Panc1 (cell line): Measurements from ENCODE around the gene PAK6. TPM values are rescaled to one million over a fixed set of nuclear protein-coding genes. Genes with fewer than 3 reads are reported as not detected.

ENCODE experiments used
- ATAC-seq: fragments of 200-7000 bp; cut with Tn5 transposase; 2 replicates; pipeline ENCODE4 v1.9.1; 2020; ENCODE audit warnings: mild to moderate bottlenecking, moderate library complexity
- BruUV-seq: library from RNA; stranded (reverse); fragments of 400-500 nt; replicated peaks from 2 replicates; lab custom pipeline; 2021; lab: Mats Ljungman, UMichigan
- CTCF ChIA-PET: fragments of 300-600 bp; sonication (Branson Sonifier 250); formaldehyde crosslinking; loops from one replicate; lab custom pipeline; 2022; ENCODE audit warnings: antibody characterized with exemption; lab: Charles Lee
- POLR2A ChIA-PET: fragments of 300-600 bp; sonication (Branson Sonifier 250); formaldehyde crosslinking; loops from one replicate; lab custom pipeline; 2022; ENCODE audit warnings: antibody characterized with exemption; lab: Charles Lee
- DNase-seq: peaks from one replicate; pipeline ENCODE4 v3.0.0-alpha.2; 2010; ENCODE audit warnings: low read depth, low spot score
- H3K27ac ChIP-seq: 2 replicates; pipeline ENCODE4 v1.5.1; 2011; ENCODE audit warnings: mild to moderate bottlenecking, low read length, inconsistent platforms
- H3K27me3 ChIP-seq: fragments of 200-500 bp; sonication (Bioruptor generic); 2 replicates; pipeline ENCODE4 v1.6.0; 2014; ENCODE audit warnings: low read length, inconsistent platforms; ENCODE audit not compliant: control insufficient read depth, insufficient read depth
- H3K36me3 ChIP-seq: fragments of 200-500 bp; sonication (Bioruptor generic); 2 replicates; pipeline ENCODE4 v1.5.1; 2014; ENCODE audit warnings: inconsistent platforms, mild to moderate bottlenecking, low read length, moderate library complexity; ENCODE audit not compliant: control insufficient read depth, insufficient read depth
- H3K4me1 ChIP-seq: 2 replicates; pipeline ENCODE4 v1.5.1; 2011; ENCODE audit warnings: inconsistent platforms, mild to moderate bottlenecking, low read length, moderate library complexity; ENCODE audit not compliant: control insufficient read depth, insufficient read depth
- H3K4me3 ChIP-seq, 2 experiments: 2 replicates each; pipeline ENCODE4 v1.5.1; 2011 to 2012; ENCODE audit warnings: low read depth in 2 of 2, low read length in 2 of 2, mild to moderate bottlenecking in 2 of 2, inconsistent platforms in 1 of 2, moderate library complexity in 1 of 2
- H3K9me3 ChIP-seq: fragments of 200-500 bp; sonication (Bioruptor generic); 2 replicates; pipeline ENCODE4 v1.5.1; 2014; ENCODE audit warnings: low read depth, mild to moderate bottlenecking, inconsistent platforms, low read length, moderate library complexity; ENCODE audit not compliant: control insufficient read depth, insufficient read depth
- POLR2AphosphoS5 ChIP-seq: IDR thresholded peaks from 2 replicates; pipeline ENCODE4 v1.6.1; 2012; ENCODE audit warnings: mild to moderate bottlenecking, low read depth, low read length, moderate library complexity
- SIN3A ChIP-seq: IDR thresholded peaks from 2 replicates; pipeline ENCODE4 v1.6.1; 2012; ENCODE audit warnings: low read depth, mild to moderate bottlenecking, low read length, moderate library complexity, borderline replicate concordance; ENCODE audit not compliant: insufficient read depth
- TCF7L2 ChIP-seq: IDR thresholded peaks from 2 replicates; pipeline ENCODE4 v1.6.1; 2011; ENCODE audit warnings: mild to moderate bottlenecking, low read depth, low read length, inconsistent platforms
- in situ Hi-C: cut with HindIII; loops from 2 replicates; pipeline ENCODE4 v1.10.0; 2016; ENCODE audit warnings: low sequenced_read_pairs, low pct_unique_long_range_greater_than_20kb
- intact Hi-C: fragments of 100-400 bp; cut with micrococcal nuclease; formaldehyde crosslinking; loops from one replicate; pipeline ENCODE4 v1.10.0; 2022; ENCODE audit not compliant: unreplicated experiment
- total RNA-seq: library from RNA; stranded (reverse); gene quantifications from one replicate; pipeline ENCODE4 v1.2.1, GENCODE V29; 2021; ENCODE audit not compliant: unreplicated experiment
- TF ChIP-seq, protein P1 (sequence below): fragments of 450-650 bp; IDR thresholded peaks from 2 replicates; pipeline ENCODE4 v1.5.1; 2017; ENCODE audit warnings: mild to moderate bottlenecking
- TF ChIP-seq, protein P2 (sequence below), 2 experiments: IDR thresholded peaks; 2 replicates each; pipeline ENCODE4 v1.6.1; 2011 to 2012; ENCODE audit warnings: low read depth in 2 of 2, control low read depth in 1 of 2, low read length in 1 of 2, mild to moderate bottlenecking in 1 of 2, moderate library complexity in 1 of 2; ENCODE audit not compliant: insufficient read depth in 1 of 2

PAK6 gene
- total RNA-seq, 1 experiment from 2014 or later = 6.3 TPM

DNA sequence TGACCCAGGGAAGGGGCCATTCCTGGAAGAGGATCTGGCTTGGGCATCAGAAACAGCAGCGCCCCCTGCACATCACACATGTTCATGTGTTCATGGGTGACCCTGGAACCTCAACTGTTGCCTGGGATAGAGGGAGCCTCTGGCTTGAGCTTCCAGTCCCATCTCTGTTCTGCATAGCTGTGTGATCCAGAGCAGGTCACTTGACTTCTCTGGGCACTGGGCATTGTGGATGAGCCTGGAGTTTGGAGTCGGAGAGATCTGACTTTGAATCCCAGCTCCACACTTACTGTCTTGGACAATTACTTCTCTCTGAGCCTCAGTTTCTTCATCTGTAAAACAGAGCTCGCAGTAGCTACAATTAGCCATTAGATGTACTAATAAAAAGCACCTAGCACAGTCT, 15.6 kb downstream of the PAK6 start:
- TF ChIP-seq, protein P1, sequence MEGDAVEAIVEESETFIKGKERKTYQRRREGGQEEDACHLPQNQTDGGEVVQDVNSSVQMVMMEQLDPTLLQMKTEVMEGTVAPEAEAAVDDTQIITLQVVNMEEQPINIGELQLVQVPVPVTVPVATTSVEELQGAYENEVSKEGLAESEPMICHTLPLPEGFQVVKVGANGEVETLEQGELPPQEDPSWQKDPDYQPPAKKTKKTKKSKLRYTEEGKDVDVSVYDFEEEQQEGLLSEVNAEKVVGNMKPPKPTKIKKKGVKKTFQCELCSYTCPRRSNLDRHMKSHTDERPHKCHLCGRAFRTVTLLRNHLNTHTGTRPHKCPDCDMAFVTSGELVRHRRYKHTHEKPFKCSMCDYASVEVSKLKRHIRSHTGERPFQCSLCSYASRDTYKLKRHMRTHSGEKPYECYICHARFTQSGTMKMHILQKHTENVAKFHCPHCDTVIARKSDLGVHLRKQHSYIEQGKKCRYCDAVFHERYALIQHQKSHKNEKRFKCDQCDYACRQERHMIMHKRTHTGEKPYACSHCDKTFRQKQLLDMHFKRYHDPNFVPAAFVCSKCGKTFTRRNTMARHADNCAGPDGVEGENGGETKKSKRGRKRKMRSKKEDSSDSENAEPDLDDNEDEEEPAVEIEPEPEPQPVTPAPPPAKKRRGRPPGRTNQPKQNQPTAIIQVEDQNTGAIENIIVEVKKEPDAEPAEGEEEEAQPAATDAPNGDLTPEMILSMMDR = no peak
- TF ChIP-seq, protein P2, sequence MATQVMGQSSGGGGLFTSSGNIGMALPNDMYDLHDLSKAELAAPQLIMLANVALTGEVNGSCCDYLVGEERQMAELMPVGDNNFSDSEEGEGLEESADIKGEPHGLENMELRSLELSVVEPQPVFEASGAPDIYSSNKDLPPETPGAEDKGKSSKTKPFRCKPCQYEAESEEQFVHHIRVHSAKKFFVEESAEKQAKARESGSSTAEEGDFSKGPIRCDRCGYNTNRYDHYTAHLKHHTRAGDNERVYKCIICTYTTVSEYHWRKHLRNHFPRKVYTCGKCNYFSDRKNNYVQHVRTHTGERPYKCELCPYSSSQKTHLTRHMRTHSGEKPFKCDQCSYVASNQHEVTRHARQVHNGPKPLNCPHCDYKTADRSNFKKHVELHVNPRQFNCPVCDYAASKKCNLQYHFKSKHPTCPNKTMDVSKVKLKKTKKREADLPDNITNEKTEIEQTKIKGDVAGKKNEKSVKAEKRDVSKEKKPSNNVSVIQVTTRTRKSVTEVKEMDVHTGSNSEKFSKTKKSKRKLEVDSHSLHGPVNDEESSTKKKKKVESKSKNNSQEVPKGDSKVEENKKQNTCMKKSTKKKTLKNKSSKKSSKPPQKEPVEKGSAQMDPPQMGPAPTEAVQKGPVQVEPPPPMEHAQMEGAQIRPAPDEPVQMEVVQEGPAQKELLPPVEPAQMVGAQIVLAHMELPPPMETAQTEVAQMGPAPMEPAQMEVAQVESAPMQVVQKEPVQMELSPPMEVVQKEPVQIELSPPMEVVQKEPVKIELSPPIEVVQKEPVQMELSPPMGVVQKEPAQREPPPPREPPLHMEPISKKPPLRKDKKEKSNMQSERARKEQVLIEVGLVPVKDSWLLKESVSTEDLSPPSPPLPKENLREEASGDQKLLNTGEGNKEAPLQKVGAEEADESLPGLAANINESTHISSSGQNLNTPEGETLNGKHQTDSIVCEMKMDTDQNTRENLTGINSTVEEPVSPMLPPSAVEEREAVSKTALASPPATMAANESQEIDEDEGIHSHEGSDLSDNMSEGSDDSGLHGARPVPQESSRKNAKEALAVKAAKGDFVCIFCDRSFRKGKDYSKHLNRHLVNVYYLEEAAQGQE (IDR thresholded peaks at IDR 0.05; ENCODE audit: insufficient read depth in 1 of 2, low read depth in 2 of 2, low read length in 1 of 2) = no peak
- TF ChIP-seq POLR2AphosphoS5 (no peak), SIN3A (no peak), TCF7L2 (no peak)
- Histone ChIP-seq H3K27me3 (no peaks in the 10 kb centered on the region; the same call in 1 of the 2 replicates), H3K27ac (no peak overlapping the region), H3K4me1 (peaks cover 31% of the 10 kb centered on the region), H3K9me3 (no peaks in the 10 kb centered on the region), H3K36me3 (no peaks in the 10 kb centered on the region; the same call in 1 of the 2 replicates), H3K4me3 (no peak overlapping the region)
- BruUV-seq = no TSS peak
- ChIA-PET CTCF (interaction anchor here (1.2 to 1.3 kb wide), 2 partner anchors 9 to 20 kb away, joined by 3 to 4 read pairs; no protein-coding TSS in a partner anchor), POLR2A (no interaction called here)
- no peak for ATAC-seq
- intact Hi-C loops = no loop called here
- DNase-seq = no peak
- in situ Hi-C loops = no loop called here

DNA sequence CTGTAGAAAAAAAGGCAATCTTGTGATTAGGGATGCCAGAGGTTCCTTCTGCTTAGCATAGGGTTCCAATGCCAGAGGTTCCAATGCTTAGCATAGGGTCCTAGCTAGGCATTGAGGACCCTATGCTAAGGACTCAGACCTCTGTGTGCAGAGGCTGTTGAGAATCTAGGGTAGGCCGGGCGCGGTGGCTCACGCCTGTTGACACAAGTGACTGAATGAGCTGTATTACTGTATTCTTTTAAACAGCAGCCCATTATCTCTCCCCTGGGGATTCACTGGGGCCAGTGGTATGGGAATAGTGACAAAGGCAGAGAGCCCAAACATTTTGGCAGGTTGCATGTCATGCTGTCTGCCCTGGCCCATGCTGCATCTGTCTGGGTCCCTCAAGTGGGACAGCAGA, 16.2 kb downstream of the PAK6 start:
- Histone ChIP-seq H3K36me3 (no peaks in the 10 kb centered on the region; the same call in 1 of the 2 replicates), H3K27me3 (no peaks in the 10 kb centered on the region; the same call in 1 of the 2 replicates), H3K4me1 (peaks cover 26% of the 10 kb centered on the region), H3K27ac (no peak overlapping the region), H3K9me3 (no peaks in the 10 kb centered on the region), H3K4me3 (no peak overlapping the region)
- ATAC-seq (no peak), DNase-seq (no peak)
- intact Hi-C loops (no loop called here), in situ Hi-C loops (no loop called here)
- POLR2A ChIA-PET = no interaction called here
- CTCF ChIA-PET = interaction anchor here (0.5 to 1.3 kb wide), 3 partner anchors 10 to 235 kb away, joined by 3 to 4 read pairs (median 3); no protein-coding TSS in a partner anchor
- BruUV-seq = no TSS peak
- no peak for TF ChIP-seq SIN3A
- TF ChIP-seq, protein P2 (IDR thresholded peaks at IDR 0.05; ENCODE audit: insufficient read depth in 1 of 2, low read depth in 2 of 2, low read length in 1 of 2) = no peak
- no peak for TF ChIP-seq TCF7L2
- TF ChIP-seq, protein P1 = no peak
- no peak for TF ChIP-seq POLR2AphosphoS5
